ENCODE results near the gene STIL.

- TF ChIP-seq POLR2A (IDR thresholded peaks at IDR 0.05; ENCODE audit: low read length): no peak
- TF ChIP-seq GATA1 (IDR thresholded peaks at IDR 0.05; ENCODE audit: low read depth, low read length): no peak
Observed at GRCh38 chr1:47328992-47329391, 15.0 kb upstream of the STIL start.

Data from erythroblast (primary cell).